Hepatocyte (in vitro differentiated cells): ENCODE data around the gene MRTFA.

ENCODE experiments used
- EZH2 ChIP-seq: fragments of 200-600 bp; sonication (generic); IDR thresholded peaks from 2 replicates; pipeline ENCODE4 v1.6.1; 2016; ENCODE audit warnings: antibody characterized with exemption, mild to moderate bottlenecking, borderline replicate concordance
- EZH2phosphoT487 ChIP-seq: fragments of 200-600 bp; sonication (generic); IDR thresholded peaks from one replicate; pipeline ENCODE4 v1.6.1; 2018; ENCODE audit warnings: antibody characterized with exemption, mild to moderate bottlenecking, low read depth, moderate library complexity; ENCODE audit not compliant: unreplicated experiment, severe bottlenecking
- TF ChIP-seq, protein P1 (sequence below): fragments of 200-600 bp; sonication (generic); IDR thresholded peaks from 2 replicates; pipeline ENCODE4 v1.5.1; 2016; ENCODE audit warnings: antibody characterized with exemption, mild to moderate bottlenecking; ENCODE audit not compliant: poor library complexity

DNA sequence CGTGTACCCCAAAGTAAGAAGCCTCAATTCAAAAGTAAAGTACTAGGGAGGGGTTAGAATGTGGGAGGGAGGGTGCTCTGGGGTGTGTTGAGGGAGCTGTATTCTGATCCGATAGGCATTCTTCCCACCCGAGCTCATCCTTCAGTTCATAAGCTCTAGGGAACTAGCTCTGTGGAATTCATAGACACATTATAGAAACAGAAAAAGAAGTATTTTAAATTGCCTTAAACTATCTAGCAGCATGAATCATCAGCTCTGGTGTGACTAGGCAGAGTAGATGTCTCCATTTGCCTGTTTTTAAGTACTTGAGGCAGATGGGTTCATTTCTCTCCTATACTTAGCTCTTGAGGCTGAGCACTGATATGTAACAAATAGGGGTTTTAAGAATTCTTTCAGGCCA lies 273.5 kb downstream of the MRTFA start:
- TF ChIP-seq, protein P1, sequence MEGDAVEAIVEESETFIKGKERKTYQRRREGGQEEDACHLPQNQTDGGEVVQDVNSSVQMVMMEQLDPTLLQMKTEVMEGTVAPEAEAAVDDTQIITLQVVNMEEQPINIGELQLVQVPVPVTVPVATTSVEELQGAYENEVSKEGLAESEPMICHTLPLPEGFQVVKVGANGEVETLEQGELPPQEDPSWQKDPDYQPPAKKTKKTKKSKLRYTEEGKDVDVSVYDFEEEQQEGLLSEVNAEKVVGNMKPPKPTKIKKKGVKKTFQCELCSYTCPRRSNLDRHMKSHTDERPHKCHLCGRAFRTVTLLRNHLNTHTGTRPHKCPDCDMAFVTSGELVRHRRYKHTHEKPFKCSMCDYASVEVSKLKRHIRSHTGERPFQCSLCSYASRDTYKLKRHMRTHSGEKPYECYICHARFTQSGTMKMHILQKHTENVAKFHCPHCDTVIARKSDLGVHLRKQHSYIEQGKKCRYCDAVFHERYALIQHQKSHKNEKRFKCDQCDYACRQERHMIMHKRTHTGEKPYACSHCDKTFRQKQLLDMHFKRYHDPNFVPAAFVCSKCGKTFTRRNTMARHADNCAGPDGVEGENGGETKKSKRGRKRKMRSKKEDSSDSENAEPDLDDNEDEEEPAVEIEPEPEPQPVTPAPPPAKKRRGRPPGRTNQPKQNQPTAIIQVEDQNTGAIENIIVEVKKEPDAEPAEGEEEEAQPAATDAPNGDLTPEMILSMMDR = no peak
- no peak for TF ChIP-seq EZH2
- TF ChIP-seq EZH2phosphoT487 = no peak
